C4-2B (cell line): Measurements from ENCODE around the gene WWOX.

ENCODE experiments used
- H3K27ac ChIP-seq: fragments of 450-650 bp; 2 replicates; pipeline ENCODE4 v1.5.1; 2017
- CTCF ChIP-seq: fragments of 450-650 bp; conservative IDR thresholded peaks from 2 replicates; pipeline ENCODE4 v1.5.1; 2017; ENCODE audit warnings: mild to moderate bottlenecking
- ZFX ChIP-seq: fragments of 450-650 bp; IDR thresholded peaks from 2 replicates; pipeline ENCODE4 v1.6.1; 2017

Gene WWOX

DNA sequence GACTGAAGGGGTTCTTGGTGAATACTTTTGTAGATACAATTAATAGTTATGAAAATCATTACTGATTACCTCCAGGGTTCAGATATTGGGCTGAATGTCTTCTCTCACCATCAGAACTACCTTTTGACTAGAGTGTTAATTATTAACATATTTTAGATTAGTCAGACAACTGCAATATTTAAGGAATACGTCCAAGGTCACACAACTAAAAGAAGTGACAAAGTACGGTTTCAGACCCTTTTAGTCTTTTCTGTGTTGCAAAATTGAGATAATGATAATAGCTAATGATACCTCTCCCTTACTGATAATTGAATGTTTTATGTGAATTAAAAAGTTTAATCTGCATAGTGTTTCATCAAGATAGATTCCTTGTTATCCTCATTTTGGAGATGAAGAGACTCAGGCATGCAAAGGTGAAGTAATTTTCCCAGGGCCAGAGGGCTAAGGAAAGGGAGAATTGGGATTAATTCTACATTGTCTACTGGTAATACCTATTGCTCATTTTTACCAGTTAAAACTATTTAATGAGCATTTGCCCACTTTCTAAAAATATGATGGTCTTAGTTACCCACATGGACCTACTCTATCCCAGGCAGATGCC lies 107.3 kb downstream of the WWOX start:
- no peak overlapping the region for H3K27ac ChIP-seq
- TF ChIP-seq CTCF (no peak), ZFX (no peak)

- no peak for TF ChIP-seq CTCF
- H3K27ac ChIP-seq: no peak overlapping the region
Measured at GRCh38 chr16:78209951-78210661, 110.7 kb downstream of the WWOX start.

GRCh38 chr16:78211020-78211599 lies 111.7 kb downstream of the WWOX start:
- TF ChIP-seq CTCF (no peak), ZFX (no peak)

GRCh38 chr16:78211946-78212345 lies 112.5 kb downstream of the WWOX start:
- no peak for TF ChIP-seq CTCF
- no peak for TF ChIP-seq ZFX
- no peak overlapping the region for H3K27ac ChIP-seq

More at GRCh38 chr16:78211020-78211599, 111.7 kb downstream of the WWOX start:
- H3K27ac ChIP-seq: no peak overlapping the region

DNA sequence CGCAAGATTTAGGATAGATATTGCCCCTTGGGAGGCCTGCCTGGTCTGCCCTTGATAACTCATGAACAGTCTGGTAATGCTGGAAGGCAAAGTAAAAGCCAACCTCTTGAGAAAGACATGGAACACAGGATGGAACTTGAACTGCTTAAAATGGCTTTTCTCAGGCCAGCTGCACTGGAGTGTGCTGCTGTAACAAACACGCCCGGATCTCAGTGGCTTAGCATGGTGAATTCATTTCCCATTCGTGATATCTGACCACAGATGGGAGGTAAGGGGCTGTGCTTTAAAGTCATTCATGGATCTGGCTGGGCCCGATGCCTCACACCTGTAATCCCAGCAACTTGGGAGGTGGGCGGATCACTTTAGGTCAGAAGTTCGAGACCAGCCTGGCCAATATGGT lies 113.2 kb downstream of the WWOX start:
- H3K27ac ChIP-seq: no peak overlapping the region
- TF ChIP-seq ZFX (no peak), CTCF (no peak)

GRCh38 chr16:78213751-78214150 lies 114.3 kb downstream of the WWOX start:
- TF ChIP-seq ZFX: no peak
- TF ChIP-seq CTCF: no peak
- H3K27ac ChIP-seq: no peak overlapping the region

DNA sequence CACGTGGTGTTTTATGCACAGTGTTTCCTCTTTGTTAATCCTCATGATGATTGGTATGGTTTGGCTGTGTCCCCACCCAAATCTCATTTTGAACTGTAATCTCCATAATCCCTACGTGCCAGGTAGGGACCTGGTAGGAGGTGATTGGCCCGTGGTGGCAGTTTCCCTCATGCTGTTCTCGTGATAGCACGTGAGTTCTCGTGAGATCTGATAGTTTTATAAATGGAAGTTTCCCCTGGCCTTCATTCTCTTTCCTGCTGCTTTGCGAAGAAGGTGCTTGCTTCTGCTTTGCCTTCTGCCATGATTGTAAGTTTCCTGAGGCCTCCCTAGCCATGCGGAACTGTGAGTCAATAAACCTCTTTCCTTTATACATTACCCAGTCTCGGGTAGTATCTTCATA lies 115.8 kb downstream of the WWOX start:
- H3K27ac ChIP-seq: no peak overlapping the region
- TF ChIP-seq ZFX: no peak
- TF ChIP-seq CTCF: no peak
